Mesenchymal stem cell (in vitro differentiated cells and primary cell): ENCODE results near the gene E2F2.

ENCODE experiments used
- DNase-seq: peaks from one replicate; pipeline ENCODE4 v3.0.0-alpha.2; 2013
- H2AFZ ChIP-seq: one replicate; pipeline ENCODE4 v1.6.1; 2013; ENCODE audit warnings: low read depth, mild to moderate bottlenecking, control low read depth, inconsistent platforms, low read length, moderate library complexity
- H2AK5ac ChIP-seq: 2 replicates; pipeline ENCODE4 v1.6.1; 2013; ENCODE audit warnings: low read length, moderate library complexity, mild to moderate bottlenecking, inconsistent platforms; ENCODE audit not compliant: severe bottlenecking
- H2BK120ac ChIP-seq: one replicate; pipeline ENCODE4 v1.6.1; 2013; ENCODE audit warnings: low read depth, mild to moderate bottlenecking, inconsistent platforms, low read length, moderate library complexity
- H2BK12ac ChIP-seq, 2 experiments: one replicate each; pipeline ENCODE4 v1.6.1; 2013; ENCODE audit warnings: inconsistent platforms in 2 of 2, low read length in 2 of 2, mild to moderate bottlenecking in 2 of 2, moderate library complexity in 2 of 2, control low read depth in 1 of 2
- H2BK15ac ChIP-seq: one replicate; pipeline ENCODE4 v1.6.1; 2013; ENCODE audit warnings: mild to moderate bottlenecking, low read depth, inconsistent platforms; ENCODE audit not compliant: poor library complexity, severe bottlenecking
- H2BK5ac ChIP-seq: 2 replicates; pipeline ENCODE4 v1.6.1; 2013; ENCODE audit warnings: low read depth, mild to moderate bottlenecking, low read length, control low read depth, inconsistent platforms; ENCODE audit not compliant: poor library complexity, severe bottlenecking
- H3K14ac ChIP-seq, 2 experiments: one replicate each; pipeline ENCODE4 v1.6.1; 2013; ENCODE audit warnings: inconsistent platforms in 2 of 2, low read length in 2 of 2, control low read depth in 1 of 2, mild to moderate bottlenecking in 1 of 2, moderate library complexity in 1 of 2
- H3K18ac ChIP-seq, 2 experiments: one replicate each; pipeline ENCODE4 v1.6.1; 2013; ENCODE audit warnings: inconsistent platforms in 2 of 2, low read length in 2 of 2, control low read depth in 1 of 2, low read depth in 1 of 2, mild to moderate bottlenecking in 1 of 2
- H3K23ac ChIP-seq, 2 experiments: one replicate each; pipeline ENCODE4 v1.6.1; 2013; ENCODE audit warnings: inconsistent platforms in 2 of 2, low read length in 2 of 2, mild to moderate bottlenecking in 2 of 2, moderate library complexity in 2 of 2, control low read depth in 1 of 2
- H3K27ac ChIP-seq: 2 replicates; pipeline ENCODE4 v1.5.1; 2013; ENCODE audit warnings: mild to moderate bottlenecking, moderate library complexity, low read length, control low read depth, inconsistent platforms; ENCODE audit not compliant: poor library complexity, severe bottlenecking
- H3K27me3 ChIP-seq, 2 experiments: 2 replicates each; pipeline versions ENCODE4 v1.6.1 to v1.7.0; 2013; ENCODE audit warnings: low read length in 2 of 2, mild to moderate bottlenecking in 2 of 2, moderate library complexity in 2 of 2, control low read depth in 1 of 2, inconsistent platforms in 1 of 2; ENCODE audit not compliant: control insufficient read depth in 1 of 2, insufficient read depth in 1 of 2
- H3K36me3 ChIP-seq, 2 experiments: 2 replicates each; pipeline versions ENCODE4 v1.6.1 to v1.7.0; 2013; ENCODE audit warnings: low read length in 2 of 2, control low read depth in 1 of 2, inconsistent platforms in 1 of 2, low read depth in 1 of 2, mild to moderate bottlenecking in 1 of 2; ENCODE audit not compliant: insufficient read depth in 2 of 2, control insufficient read depth in 1 of 2
- H3K4ac ChIP-seq, 2 experiments: one replicate each; pipeline ENCODE4 v1.6.1; 2013; ENCODE audit warnings: inconsistent platforms in 2 of 2, low read length in 2 of 2, mild to moderate bottlenecking in 2 of 2, moderate library complexity in 2 of 2, control low read depth in 1 of 2, low read depth in 1 of 2
- H3K4me1 ChIP-seq: 2 replicates; pipeline ENCODE4 v1.6.1; 2013; ENCODE audit warnings: low read depth, low read length, control low read depth; ENCODE audit not compliant: control insufficient read depth, insufficient read depth
- H3K4me2 ChIP-seq: 2 replicates; pipeline ENCODE4 v1.6.1; 2013; ENCODE audit warnings: low read length, mild to moderate bottlenecking, inconsistent platforms; ENCODE audit not compliant: poor library complexity, severe bottlenecking
- H3K4me3 ChIP-seq, 2 experiments: 2 replicates each; pipeline versions ENCODE4 v1.5.1 to v1.7.0; 2013; ENCODE audit warnings: low read length in 2 of 2, mild to moderate bottlenecking in 2 of 2, control low read depth in 1 of 2, low read depth in 1 of 2; ENCODE audit not compliant: insufficient read depth in 1 of 2
- H3K79me1 ChIP-seq: replicated peaks from 2 replicates; pipeline ENCODE4 v1.6.1; 2013; ENCODE audit warnings: mild to moderate bottlenecking, control low read depth, low read length, inconsistent platforms; ENCODE audit not compliant: poor library complexity, severe bottlenecking
- H3K9ac ChIP-seq: 2 replicates; pipeline ENCODE4 v1.7.0; 2013; ENCODE audit warnings: mild to moderate bottlenecking, low read length, moderate library complexity
- H3K9me3 ChIP-seq: 2 replicates; pipeline ENCODE4 v1.7.0; 2013; ENCODE audit warnings: mild to moderate bottlenecking, low read length; ENCODE audit not compliant: control insufficient read depth
- H4K8ac ChIP-seq: one replicate; pipeline ENCODE4 v1.6.1; 2013; ENCODE audit warnings: inconsistent platforms, mild to moderate bottlenecking, low read length, moderate library complexity
- H4K91ac ChIP-seq: one replicate; pipeline ENCODE4 v1.6.1; 2013; ENCODE audit warnings: mild to moderate bottlenecking, low read length, inconsistent platforms
- WGBS: methylation state at CpG from one replicate; pipeline ENCODE4 v1.1.7; 2013; ENCODE audit warnings: mixed read lengths; 5-methylcytosine and 5-hydroxymethylcytosine counted together

The E2F2 gene

GRCh38 chr1:23554127-23554480 is 23.1 kb upstream of the E2F2 start:
- H3K4ac ChIP-seq: peak overlapping the region; percentile 53 to 88
- H3K14ac ChIP-seq: no peak overlapping the region
- WGBS: 12% methylated on average over 12 of the region's 12 CpGs
- H2BK12ac ChIP-seq: peak overlapping the region; percentile 81 to 95
- peak overlapping the region; percentile 51 for H3K9ac ChIP-seq
- peak overlapping the region; percentile 70 for H4K91ac ChIP-seq
- H3K18ac ChIP-seq: peak overlapping the region; percentile 93 to 96
- peak overlapping the region; percentile 89 for H4K8ac ChIP-seq
- peak overlapping the region; percentile 14 for H2AK5ac ChIP-seq
- no peaks in the 10 kb centered on the region for H3K9me3 ChIP-seq
- no peak overlapping the region for H3K23ac ChIP-seq
- no peaks in the 10 kb centered on the region for H3K36me3 ChIP-seq
- peaks cover 3% of the 10 kb centered on the region for H3K79me1 ChIP-seq
- peak overlapping the region; percentile 98 for H2BK120ac ChIP-seq
- peaks cover 31% of the 10 kb centered on the region for H3K4me1 ChIP-seq
- peak overlapping the region; percentile 36 for H2AFZ ChIP-seq
- no peak for DNase-seq
- H3K27ac ChIP-seq: peak overlapping the region; percentile 39
- peak overlapping the region; percentile 87 for H2BK15ac ChIP-seq
- H3K4me3 ChIP-seq: peak overlapping the region; percentile 52 to 60
- peak overlapping the region; percentile 83 for H3K4me2 ChIP-seq
- H3K27me3 ChIP-seq: peaks cover 0 to 29% of the 10 kb centered on the region in 2 experiments
- peak overlapping the region; percentile 22 for H2BK5ac ChIP-seq

- no peak overlapping the region for H3K27ac ChIP-seq
- peak overlapping the region; percentile 92 to 95 for H2BK12ac ChIP-seq
- peak overlapping the region; percentile 53 to 88 for H3K4ac ChIP-seq
- H2AFZ ChIP-seq: no peak overlapping the region
- peaks cover 0 to 24% of the 10 kb centered on the region in 2 experiments for H3K27me3 ChIP-seq
- H3K9me3 ChIP-seq: no peaks in the 10 kb centered on the region
- H4K91ac ChIP-seq: peak overlapping the region; percentile 70
- peak overlapping the region; percentile 89 for H4K8ac ChIP-seq
- no peak overlapping the region for H3K9ac ChIP-seq
- peak overlapping the region; percentile 98 for H2BK120ac ChIP-seq
- H3K18ac ChIP-seq: peak overlapping the region; percentile 96
- no peak overlapping the region for H2BK5ac ChIP-seq
- WGBS: 63% methylated on average over 20 of the region's 21 CpGs
- H2AK5ac ChIP-seq: peak overlapping the region; percentile 10
- no peaks in the 10 kb centered on the region for H3K79me1 ChIP-seq
- DNase-seq: peak; percentile 43
- peak overlapping the region in 1 of 2 experiments; percentile 10 for H3K23ac ChIP-seq
- peak overlapping the region in 1 of 2 experiments; percentile 86 for H3K14ac ChIP-seq
- peak overlapping the region; percentile 87 for H2BK15ac ChIP-seq
- no peak overlapping the region for H3K4me3 ChIP-seq
- no peak overlapping the region for H3K4me2 ChIP-seq
- no peaks in the 10 kb centered on the region for H3K36me3 ChIP-seq
- H3K4me1 ChIP-seq: peaks cover 26% of the 10 kb centered on the region
Measured at GRCh38 chr1:23553231-23554126, 22.4 kb upstream of the E2F2 start.

- Histone ChIP-seq H2AFZ (no peak overlapping the region), H3K23ac (no peak overlapping the region), H3K4ac (peak overlapping the region in 1 of 2 experiments; percentile 57), H3K9ac (no peak overlapping the region), H2BK15ac (peak overlapping the region; percentile 94), H3K4me3 (no peak overlapping the region), H4K8ac (no peak overlapping the region), H3K79me1 (no peaks in the 10 kb centered on the region), H3K18ac (peak overlapping the region in 1 of 2 experiments; percentile 35), H3K27ac (no peak overlapping the region), H2BK120ac (no peak overlapping the region), H3K4me1 (peaks cover 20% of the 10 kb centered on the region), H3K14ac (no peak overlapping the region), H3K9me3 (no peaks in the 10 kb centered on the region), H2BK12ac (peak overlapping the region in 1 of 2 experiments; percentile 18), H4K91ac (no peak overlapping the region), H3K4me2 (no peak overlapping the region), H3K27me3 (peaks cover 0 to 18% of the 10 kb centered on the region in 2 experiments), H2BK5ac (no peak overlapping the region), H2AK5ac (no peak overlapping the region), H3K36me3 (no peaks in the 10 kb centered on the region)
- DNase-seq: no peak
- 79% methylated on average over 4 of the region's 4 CpGs for WGBS
Measured at GRCh38 chr1:23551849-23552248, 20.8 kb upstream of the E2F2 start.

- no peak overlapping the region for H2AK5ac ChIP-seq
- no peak overlapping the region for H2BK5ac ChIP-seq
- peak overlapping the region; percentile 1 for H4K91ac ChIP-seq
- H3K23ac ChIP-seq: peak overlapping the region in 1 of 2 experiments; percentile 23
- 86% methylated on average over 8 of the region's 9 CpGs for WGBS
- no peak overlapping the region for H2BK120ac ChIP-seq
- no peaks in the 10 kb centered on the region for H3K9me3 ChIP-seq
- peak overlapping the region in 1 of 2 experiments; percentile 30 for H3K14ac ChIP-seq
- no peaks in the 10 kb centered on the region for H3K79me1 ChIP-seq
- H2BK15ac ChIP-seq: peak overlapping the region; percentile 70
- no peak overlapping the region for H3K4me3 ChIP-seq
- no peak overlapping the region for H3K27ac ChIP-seq
- no peak overlapping the region for H2AFZ ChIP-seq
- H2BK12ac ChIP-seq: peak overlapping the region; percentile 6 to 95
- H3K27me3 ChIP-seq: peaks cover 0 to 13% of the 10 kb centered on the region in 2 experiments
- no peak overlapping the region for H3K4me2 ChIP-seq
- H3K4ac ChIP-seq: no peak overlapping the region
- peak overlapping the region in 1 of 2 experiments; percentile 37 for H3K18ac ChIP-seq
- H3K9ac ChIP-seq: peak overlapping the region; percentile 14
- DNase-seq: no peak
- H3K36me3 ChIP-seq: no peaks in the 10 kb centered on the region
- H4K8ac ChIP-seq: no peak overlapping the region
- peaks cover under 1% of the 10 kb centered on the region for H3K4me1 ChIP-seq
Measured at GRCh38 chr1:23548704-23549143, 17.7 kb upstream of the E2F2 start.
